Stimulated activated effector memory CD8-positive, alpha-beta T cell treated with anti-CD3 and anti-CD28 coated beads, Interleukin-12 subunit alpha, Interleukin-12 subunit beta, amount 100 ng/mL, for 72 hours (primary cell): ENCODE results near the gene SRGAP3.

Experiments
- ATAC-seq: fragments of 150-1000 bp; cut with Tn5 transposase; 2 replicates; pipeline ENCODE4 v1.10.0; 2021
- DNase-seq, 2 donors: peaks; one replicate each; pipeline ENCODE4 v3.0.0; 2021 to 2022; ENCODE audit warnings: low spot score in 2 of 2
- H3K27ac Mint-ChIP-seq: one replicate; pipeline ENCODE4 v1.8.0; 2022; ENCODE audit warnings: mild to moderate bottlenecking, mixed read lengths
- H3K36me3 Mint-ChIP-seq: one replicate; pipeline ENCODE4 v1.8.0; 2022; ENCODE audit warnings: mild to moderate bottlenecking, mixed read lengths
- H3K4me1 Mint-ChIP-seq: one replicate; pipeline ENCODE4 v1.8.0; 2022; ENCODE audit warnings: mixed read lengths
- H3K4me3 Mint-ChIP-seq: one replicate; pipeline ENCODE4 v1.8.0; 2022; ENCODE audit warnings: mild to moderate bottlenecking, mixed read lengths
- H3K9me3 Mint-ChIP-seq: one replicate; pipeline ENCODE4 v1.8.0; 2022; ENCODE audit warnings: mixed read lengths

The SRGAP3 gene

DNA sequence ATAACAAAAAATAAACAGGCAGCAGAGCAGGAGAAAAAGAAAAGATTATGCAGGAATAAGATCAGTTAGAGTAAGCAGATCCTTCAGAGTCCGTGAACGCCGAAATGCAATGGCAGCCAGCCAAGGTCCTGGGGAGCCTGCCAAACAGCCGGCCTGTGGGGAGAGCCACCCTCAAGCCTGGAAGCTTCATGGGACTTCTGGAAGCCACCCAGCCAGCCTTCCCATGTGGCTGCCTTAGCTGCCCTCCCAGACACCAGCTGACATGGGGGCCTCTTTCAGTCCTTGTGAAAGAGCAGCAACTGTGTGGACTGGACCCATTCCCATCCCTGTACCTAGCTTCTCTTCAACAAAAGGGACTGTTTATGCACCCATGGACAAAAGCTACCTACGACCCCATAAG is 221.3 kb downstream of the SRGAP3 start:
- no peaks in the 10 kb centered on the region for H3K4me1 Mint-ChIP-seq
- DNase-seq = no peak
- ATAC-seq = no peak

DNA sequence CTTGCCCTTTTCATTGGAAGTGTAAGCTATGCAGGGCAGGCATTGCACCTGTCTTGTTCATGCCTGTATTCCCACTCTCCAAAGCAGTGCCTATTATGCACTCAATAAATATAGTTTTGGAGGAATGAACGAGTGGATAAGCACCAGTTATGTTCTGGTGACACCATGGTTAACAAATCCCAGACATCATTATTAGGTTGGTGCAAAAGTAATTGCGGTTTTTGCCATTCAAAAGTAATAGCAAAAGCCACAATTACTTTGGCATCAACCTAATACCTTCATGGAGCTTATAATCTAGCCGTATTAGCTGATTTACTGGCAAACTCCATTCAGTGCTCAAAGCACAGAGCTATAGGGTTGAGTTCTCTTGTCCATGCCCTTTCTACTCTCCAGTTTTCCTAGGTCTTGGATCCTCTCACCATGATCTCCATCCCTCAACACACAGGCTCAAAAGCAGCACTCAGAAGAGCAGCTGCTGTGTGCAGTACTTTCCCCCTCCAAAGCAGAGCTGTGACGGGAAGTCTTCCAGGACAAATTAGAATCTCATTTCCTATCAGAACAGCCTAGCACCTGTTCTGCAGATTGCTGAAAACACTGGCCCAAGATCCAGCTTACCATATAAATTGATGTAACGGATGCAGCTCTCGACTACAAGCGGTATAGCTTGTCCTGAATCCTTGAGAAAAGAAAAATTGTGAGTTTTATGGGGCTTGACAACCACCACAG is 223.0 kb downstream of the SRGAP3 start:
- Mint-ChIP-seq H3K27ac (no peak overlapping the region), H3K9me3 (no peaks in the 10 kb centered on the region), H3K4me1 (no peaks in the 10 kb centered on the region), H3K36me3 (no peaks in the 10 kb centered on the region), H3K4me3 (no peak overlapping the region)
- ATAC-seq (no peak), DNase-seq (no peak)

More for the DNA sequence above, 221.3 kb downstream of the SRGAP3 start:
- H3K4me3 Mint-ChIP-seq = no peak overlapping the region
- H3K36me3 Mint-ChIP-seq = no peaks in the 10 kb centered on the region
- H3K27ac Mint-ChIP-seq = no peak overlapping the region
- no peaks in the 10 kb centered on the region for H3K9me3 Mint-ChIP-seq

DNA sequence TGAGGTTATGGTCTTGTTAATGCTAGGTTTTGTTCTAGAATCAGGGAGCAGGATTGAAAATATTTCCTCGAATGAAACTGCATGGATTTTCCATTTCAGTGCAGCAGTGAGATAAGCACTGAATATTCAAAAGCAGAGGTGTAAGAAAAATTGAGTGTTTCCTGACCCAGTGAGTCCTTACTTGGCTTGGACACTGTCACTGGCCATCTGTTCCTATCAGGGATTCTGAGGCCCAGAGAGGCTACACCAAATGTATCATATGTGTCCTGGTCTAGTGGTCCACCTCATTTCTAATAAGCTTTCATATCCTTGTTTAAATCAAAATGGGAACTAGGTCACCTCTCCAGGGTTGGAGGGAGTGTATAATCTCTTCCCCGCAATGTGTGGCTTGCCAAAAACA is 225.1 kb downstream of the SRGAP3 start:
- Mint-ChIP-seq H3K4me3 (no peak overlapping the region), H3K9me3 (no peaks in the 10 kb centered on the region), H3K4me1 (no peaks in the 10 kb centered on the region), H3K27ac (no peak overlapping the region), H3K36me3 (no peaks in the 10 kb centered on the region)
- ATAC-seq (no peak), DNase-seq (no peak)

DNA sequence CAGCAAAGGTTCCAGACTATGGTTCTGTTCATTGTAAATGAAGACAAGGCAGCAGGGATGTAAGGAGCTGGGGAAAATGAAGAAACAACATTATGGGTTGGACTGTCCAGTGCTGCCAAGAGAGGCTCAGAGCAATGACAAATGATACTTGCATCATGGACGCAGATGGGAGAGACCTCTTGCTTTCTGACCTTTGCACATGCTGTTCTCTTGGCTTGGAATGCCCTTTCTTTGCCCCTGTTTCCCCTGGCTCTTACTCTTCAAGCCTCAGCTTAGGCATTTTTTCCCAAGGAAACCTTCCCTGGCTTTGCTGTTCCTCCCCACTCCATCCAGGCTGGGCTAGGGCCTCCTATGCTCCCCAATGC is 226.2 kb downstream of the SRGAP3 start:
- no peaks in the 10 kb centered on the region for H3K36me3 Mint-ChIP-seq
- no peak overlapping the region for H3K4me3 Mint-ChIP-seq
- H3K9me3 Mint-ChIP-seq = no peaks in the 10 kb centered on the region
- DNase-seq (no peak), ATAC-seq (no peak)
- H3K4me1 Mint-ChIP-seq = no peaks in the 10 kb centered on the region
- no peak overlapping the region for H3K27ac Mint-ChIP-seq

DNA sequence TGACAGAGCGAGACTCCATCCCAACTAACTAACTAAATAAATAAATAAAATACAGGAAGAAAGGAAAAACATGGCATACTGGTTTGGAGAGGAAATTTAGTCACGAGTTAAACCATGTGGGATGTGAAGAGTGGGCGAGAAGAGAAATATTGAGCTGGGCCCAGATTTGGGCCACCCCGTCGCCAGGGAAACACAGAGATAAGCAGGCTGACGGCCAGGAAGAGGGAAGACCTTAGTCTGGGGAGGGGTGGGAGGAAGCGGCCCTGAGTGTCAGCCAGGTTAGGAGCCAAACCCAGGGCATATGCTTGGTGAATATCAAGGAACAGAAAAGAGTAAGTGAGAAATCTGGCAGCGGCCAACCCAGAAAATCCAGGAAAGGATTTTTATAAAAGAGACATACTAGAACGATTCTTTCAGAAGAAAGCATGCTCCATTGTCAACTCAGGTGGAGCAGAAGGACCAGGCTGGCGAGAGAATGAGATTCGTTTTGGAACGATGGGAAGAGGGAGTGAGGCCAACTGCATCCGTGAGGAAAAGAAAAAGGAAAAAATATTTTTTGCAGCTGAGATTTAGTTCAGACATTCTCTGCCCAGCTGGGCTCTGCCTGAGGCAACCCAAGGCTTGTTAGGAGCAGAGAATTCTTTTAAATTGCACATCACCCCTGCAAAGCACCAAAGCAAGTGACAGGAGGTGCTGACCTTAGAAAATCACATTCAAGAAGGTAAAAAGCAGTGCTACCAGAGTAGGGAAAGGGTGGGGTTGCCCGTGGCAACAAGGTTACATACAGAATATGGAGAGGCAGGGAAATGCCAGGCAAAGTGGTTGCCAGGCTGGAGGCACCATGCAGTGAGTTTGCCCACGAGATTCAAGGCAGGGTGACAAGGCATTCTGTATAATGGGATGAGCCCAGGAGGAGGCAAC is 226.9 kb downstream of the SRGAP3 start:
- H3K4me1 Mint-ChIP-seq = no peaks in the 10 kb centered on the region
- H3K27ac Mint-ChIP-seq = no peak overlapping the region
- no peak for DNase-seq
- no peaks in the 10 kb centered on the region for H3K9me3 Mint-ChIP-seq
- no peaks in the 10 kb centered on the region for H3K36me3 Mint-ChIP-seq
- no peak for ATAC-seq
- H3K4me3 Mint-ChIP-seq = no peak overlapping the region

DNA sequence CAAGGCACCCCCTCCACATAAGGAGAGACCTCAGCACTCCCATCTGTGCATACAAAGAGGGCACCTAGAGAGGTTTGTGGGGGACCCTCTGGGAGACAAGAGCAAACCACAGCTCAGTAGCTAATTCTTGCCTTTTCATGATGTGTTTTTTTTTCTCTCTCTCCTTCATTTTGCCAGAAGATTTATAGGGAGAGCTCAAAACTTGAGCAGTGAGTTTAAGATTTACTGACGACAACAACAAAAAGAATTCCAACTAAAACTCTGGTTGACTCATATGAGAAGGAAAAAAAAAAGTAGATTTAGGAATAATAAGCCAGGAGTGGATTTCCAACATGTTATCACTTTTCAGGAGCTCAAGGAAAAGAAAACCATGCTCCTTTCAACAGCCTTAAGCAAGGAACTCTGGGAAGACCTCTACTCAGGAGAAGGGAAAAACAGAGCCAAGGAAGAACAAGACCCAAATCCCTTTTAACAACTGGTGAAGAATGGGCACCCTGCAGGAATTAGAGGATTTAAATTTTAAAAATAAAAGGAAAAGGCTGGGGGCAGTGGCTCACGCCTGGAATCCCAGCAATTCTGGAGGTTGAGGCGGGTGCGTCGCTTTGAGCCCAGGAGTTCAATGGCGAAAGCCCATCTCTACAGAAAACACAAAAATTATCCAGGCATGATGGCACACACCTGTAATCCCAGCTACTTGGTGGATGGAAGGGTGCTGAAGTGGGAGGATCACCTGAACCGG is 228.0 kb downstream of the SRGAP3 start:
- ATAC-seq = no peak
- no peak overlapping the region for H3K27ac Mint-ChIP-seq
- no peaks in the 10 kb centered on the region for H3K9me3 Mint-ChIP-seq
- no peak for DNase-seq
- H3K36me3 Mint-ChIP-seq = no peaks in the 10 kb centered on the region
- no peaks in the 10 kb centered on the region for H3K4me1 Mint-ChIP-seq
- H3K4me3 Mint-ChIP-seq = no peak overlapping the region

DNA sequence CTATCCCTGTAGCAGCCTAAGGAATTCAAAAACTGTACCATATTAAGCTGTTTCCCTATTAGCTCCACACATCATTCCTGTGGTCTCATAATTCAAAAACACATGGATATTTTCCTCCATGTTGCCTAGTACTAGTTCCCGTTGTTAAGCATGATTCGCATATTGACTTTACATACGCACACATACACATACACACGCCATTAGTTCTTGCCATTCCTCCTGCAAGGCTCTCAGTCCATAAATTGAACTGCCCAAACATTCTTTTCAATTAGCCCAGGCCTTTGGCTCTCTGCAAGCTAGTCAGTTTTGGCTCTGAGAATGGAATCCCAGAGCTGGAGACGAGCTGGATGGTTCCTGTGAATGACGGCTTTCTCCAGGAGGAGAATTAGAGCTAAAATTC is 229.0 kb downstream of the SRGAP3 start:
- Mint-ChIP-seq H3K36me3 (no peaks in the 10 kb centered on the region), H3K9me3 (no peaks in the 10 kb centered on the region), H3K4me3 (no peak overlapping the region), H3K27ac (no peak overlapping the region), H3K4me1 (no peaks in the 10 kb centered on the region)
- ATAC-seq (no peak), DNase-seq (no peak)

DNA sequence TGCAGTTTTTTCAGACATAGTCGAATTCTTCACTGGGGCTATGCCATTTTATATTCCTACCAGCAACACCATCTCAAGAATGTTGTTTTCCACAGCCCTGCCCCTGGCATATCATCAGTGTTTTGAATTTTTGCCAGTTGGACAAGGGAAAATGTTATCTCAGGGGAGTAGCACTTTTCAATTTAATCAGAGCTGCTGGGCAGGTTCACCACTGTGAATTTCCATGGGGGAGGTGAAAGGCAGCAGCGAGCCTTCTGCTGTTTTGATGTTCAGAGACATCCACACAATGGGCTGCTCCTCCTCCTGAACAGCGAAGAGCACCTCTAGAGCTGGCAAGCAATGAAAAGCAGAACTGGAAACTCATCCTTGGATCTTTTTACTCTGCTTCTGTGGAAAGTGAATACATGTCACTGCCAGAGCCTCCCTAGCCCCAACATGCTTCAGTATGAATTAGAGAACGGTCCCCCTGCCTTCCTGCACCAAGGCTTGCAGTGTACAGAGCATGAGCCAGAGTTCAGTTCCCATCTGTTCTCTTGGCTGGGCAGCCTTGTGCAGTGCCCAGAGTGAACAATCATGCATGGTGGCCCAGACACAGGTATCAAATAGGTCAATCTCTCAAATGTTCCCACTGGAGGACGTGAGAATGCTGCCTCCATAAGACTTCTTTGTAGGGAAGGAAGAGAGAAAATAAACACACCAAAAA is 230.0 kb downstream of the SRGAP3 start:
- Mint-ChIP-seq H3K27ac (no peak overlapping the region), H3K36me3 (no peaks in the 10 kb centered on the region), H3K4me1 (no peaks in the 10 kb centered on the region), H3K4me3 (no peak overlapping the region), H3K9me3 (no peaks in the 10 kb centered on the region)
- no peak for DNase-seq
- no peak for ATAC-seq

DNA sequence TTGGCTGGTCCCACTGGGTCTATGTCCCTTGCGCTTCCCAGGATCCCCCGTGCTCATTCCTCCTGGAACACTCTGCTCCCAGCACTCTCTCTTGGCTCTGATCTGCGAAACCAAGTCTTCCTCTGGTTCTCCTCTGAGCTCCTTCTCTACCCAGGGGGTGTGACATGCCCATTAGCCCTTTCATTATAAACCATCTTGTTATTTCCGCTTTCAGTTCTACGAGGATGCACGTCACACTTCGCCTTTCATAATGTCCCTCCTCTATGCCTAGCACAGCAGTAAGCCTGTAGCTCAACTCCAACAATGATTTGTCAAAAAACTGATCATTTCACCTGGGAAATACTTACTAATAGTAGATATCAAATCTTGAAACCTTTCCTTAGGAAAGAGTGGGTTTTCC is 234.2 kb downstream of the SRGAP3 start:
- H3K27ac Mint-ChIP-seq = no peak overlapping the region
- no peaks in the 10 kb centered on the region for H3K9me3 Mint-ChIP-seq
- no peak for DNase-seq
- no peak overlapping the region for H3K4me3 Mint-ChIP-seq
- no peaks in the 10 kb centered on the region for H3K36me3 Mint-ChIP-seq
- ATAC-seq = no peak
- no peaks in the 10 kb centered on the region for H3K4me1 Mint-ChIP-seq

DNA sequence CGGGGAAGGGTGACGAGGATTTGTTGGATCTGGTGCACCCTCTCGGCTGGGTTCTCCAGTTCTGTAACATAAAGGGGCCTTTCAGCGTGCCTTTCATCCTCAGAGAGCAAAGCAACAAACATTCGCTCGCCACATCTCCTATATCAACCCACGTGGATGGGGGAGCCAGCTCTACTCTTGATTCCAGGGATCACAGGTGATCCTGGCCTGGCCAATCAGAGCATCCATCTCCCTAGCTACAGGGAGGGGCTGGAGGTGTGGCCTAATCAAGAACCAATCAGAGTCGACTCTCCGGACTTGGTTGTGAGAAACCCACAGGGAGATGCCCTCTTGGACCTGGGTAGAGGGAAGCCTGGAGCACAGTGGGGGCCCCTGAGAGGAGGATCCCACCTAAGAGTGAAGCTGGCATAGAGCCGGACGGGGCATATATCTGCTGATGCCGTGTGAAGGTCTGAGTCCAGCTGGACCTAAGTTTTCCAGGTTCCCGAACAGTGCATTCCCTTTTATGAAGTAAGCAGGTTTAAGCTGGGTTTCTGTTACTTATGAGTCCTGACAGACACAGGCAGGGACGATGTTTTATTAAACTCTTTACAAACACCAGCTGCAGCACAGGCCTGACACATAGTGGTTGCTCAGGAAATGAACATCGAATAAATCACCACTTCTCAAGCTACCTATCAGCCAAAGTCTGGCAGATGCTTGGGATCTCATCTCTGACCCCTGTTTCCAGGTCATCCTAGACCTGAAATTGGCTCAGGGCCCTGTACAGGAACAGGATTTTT is 235.5 kb downstream of the SRGAP3 start:
- H3K4me3 Mint-ChIP-seq = no peak overlapping the region
- no peak for DNase-seq

DNA sequence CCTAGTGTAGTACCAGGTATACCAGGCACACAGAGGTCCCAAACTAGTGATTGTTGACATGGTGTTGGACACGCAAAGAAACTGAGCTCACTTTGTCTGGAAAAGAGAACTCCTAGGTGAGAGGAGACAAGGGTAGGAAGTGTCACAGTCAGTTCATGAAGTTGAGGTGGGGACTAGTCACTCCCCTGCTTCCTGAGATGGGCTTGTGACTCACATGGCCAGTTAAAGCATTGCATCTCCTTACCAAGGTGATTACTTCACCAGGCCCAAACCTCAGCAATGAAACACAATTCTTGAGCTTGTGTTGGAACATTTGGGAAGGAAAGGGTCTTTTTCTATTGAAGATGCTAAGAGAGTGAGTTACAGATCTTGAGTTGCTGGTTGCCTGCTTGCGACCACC is 236.9 kb downstream of the SRGAP3 start:
- Mint-ChIP-seq H3K27ac (no peak overlapping the region), H3K4me3 (no peak overlapping the region), H3K9me3 (no peaks in the 10 kb centered on the region), H3K4me1 (no peaks in the 10 kb centered on the region), H3K36me3 (no peaks in the 10 kb centered on the region)
- DNase-seq (no peak), ATAC-seq (peak; percentile 81)

More for the DNA sequence above, 235.5 kb downstream of the SRGAP3 start:
- ATAC-seq = no peak
- no peaks in the 10 kb centered on the region for H3K36me3 Mint-ChIP-seq
- no peaks in the 10 kb centered on the region for H3K9me3 Mint-ChIP-seq
- H3K27ac Mint-ChIP-seq = no peak overlapping the region
- no peaks in the 10 kb centered on the region for H3K4me1 Mint-ChIP-seq

DNA sequence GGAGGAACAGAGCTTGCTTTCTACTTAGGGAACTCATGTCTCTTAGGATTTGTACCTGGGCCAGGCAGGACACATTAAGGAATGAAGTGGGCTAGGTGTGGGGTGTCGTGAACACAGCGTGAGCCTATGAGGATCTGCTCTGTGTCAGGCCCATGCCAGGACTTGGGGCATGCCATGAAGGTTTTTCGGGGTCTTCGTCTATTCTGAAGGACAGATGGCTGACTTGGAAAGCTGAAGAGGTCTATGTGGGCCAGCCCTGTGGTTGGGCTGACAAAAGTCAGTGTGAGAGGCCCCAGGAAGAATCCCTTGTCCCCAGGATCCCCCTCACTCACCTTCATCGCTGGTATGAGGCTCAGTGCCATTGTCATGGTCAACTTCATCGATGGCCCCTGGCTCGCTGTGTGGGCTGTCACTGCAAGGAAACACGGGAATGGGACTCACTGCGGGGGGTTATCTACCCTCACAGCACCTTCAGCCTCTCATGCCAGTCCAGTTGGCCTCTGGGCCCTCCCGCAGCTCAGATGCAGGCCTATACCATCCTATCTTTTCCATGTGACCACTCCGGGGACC is 239.4 kb downstream of the SRGAP3 start:
- Mint-ChIP-seq H3K4me3 (no peak overlapping the region), H3K4me1 (no peaks in the 10 kb centered on the region), H3K36me3 (no peaks in the 10 kb centered on the region)

DNA sequence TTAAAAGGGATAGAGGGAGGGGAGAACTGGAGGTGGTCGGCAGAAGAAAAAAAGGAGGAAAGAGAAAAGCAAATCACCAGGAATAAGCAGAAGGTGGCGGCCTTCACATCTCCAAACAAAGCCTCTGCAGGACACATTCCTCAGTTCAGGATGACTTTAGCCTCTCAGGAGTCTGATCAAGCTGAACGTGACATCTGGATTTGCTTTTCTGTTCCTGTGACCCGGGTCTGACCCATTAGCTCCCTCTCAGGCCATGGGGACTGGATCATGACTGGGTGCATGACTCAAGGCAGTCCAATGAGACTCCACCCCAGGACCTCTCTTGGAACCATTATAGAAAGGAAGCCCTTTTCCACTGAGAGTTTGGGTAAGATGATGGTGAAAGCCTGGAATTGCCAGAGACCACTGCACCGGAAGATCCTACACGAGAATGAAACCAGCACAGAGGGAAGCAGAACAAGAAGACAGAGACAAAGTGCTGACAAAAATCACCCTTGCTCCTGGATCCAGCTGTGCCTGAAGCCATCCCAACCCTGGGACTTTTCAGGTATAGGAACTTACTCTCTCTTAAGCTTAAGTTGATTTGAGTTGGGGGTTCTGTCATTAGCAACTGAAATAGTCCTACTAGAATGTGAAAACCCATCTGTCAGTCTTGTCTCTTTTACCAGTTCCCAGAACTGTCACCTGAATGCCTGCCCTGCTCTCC is 240.7 kb downstream of the SRGAP3 start:
- DNase-seq (no peak), ATAC-seq (no peak)
- no peak overlapping the region for H3K27ac Mint-ChIP-seq
- H3K4me1 Mint-ChIP-seq = no peaks in the 10 kb centered on the region
- no peak overlapping the region for H3K4me3 Mint-ChIP-seq
- no peaks in the 10 kb centered on the region for H3K36me3 Mint-ChIP-seq
- H3K9me3 Mint-ChIP-seq = no peaks in the 10 kb centered on the region

More for the DNA sequence above, 239.4 kb downstream of the SRGAP3 start:
- H3K27ac Mint-ChIP-seq = no peak overlapping the region
- H3K9me3 Mint-ChIP-seq = no peaks in the 10 kb centered on the region
- DNase-seq (no peak), ATAC-seq (no peak)

DNA sequence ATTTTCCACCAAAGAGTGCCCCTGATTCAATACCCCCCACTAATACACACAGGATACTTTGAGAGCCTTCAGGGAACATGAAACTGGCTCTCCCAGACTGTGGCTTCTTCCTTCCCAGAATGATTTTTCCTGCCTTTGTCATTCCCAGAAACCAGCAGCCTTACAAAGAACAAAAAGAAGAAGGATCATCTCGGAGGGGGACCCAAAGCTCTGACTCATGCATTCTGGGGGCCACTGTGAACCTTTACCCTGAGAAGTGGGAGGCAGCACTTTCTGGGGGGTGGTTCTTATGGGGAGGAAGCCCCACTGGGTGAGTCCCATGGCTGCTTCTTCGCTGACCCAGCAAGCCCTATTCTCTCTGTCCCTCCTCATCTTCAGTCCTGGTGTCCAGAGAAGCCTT is 241.5 kb downstream of the SRGAP3 start:
- Mint-ChIP-seq H3K27ac (no peak overlapping the region), H3K36me3 (no peaks in the 10 kb centered on the region), H3K4me3 (no peak overlapping the region), H3K4me1 (no peaks in the 10 kb centered on the region), H3K9me3 (no peaks in the 10 kb centered on the region)
- DNase-seq (no peak), ATAC-seq (no peak)
